B cell (primary cell): ENCODE results near the gene HS6ST3. TPM values are rescaled to one million over a fixed set of nuclear protein-coding genes. Genes with fewer than 3 reads are reported as not detected.

Source experiments
- ATAC-seq: fragments of 200-7000 bp; cut with Tn5 transposase; one replicate; pipeline ENCODE4 v1.10.0; 2021; ENCODE audit warnings: low read depth, mild to moderate bottlenecking, moderate number of reproducible peaks, moderate library complexity
- CTCF ChIA-PET: fragments of 350-600 bp; sonication (Branson Sonifier 250); formaldehyde crosslinking; loops from one replicate; lab custom pipeline; 2021; ENCODE audit warnings: antibody characterized with exemption, inconsistent platforms; lab: Charles Lee
- POLR2A ChIA-PET: fragments of 350-600 bp; sonication (Branson Sonifier 250); formaldehyde crosslinking; loops from one replicate; lab custom pipeline; 2021; ENCODE audit warnings: antibody characterized with exemption; lab: Charles Lee
- DNase-seq: peaks from one replicate; pipeline ENCODE4 v3.0.0; 2013
- H2AFZ ChIP-seq: 2 replicates; pipeline ENCODE4 v1.6.1; 2012; ENCODE audit warnings: mild to moderate bottlenecking, low read depth, low read length; ENCODE audit not compliant: insufficient read depth, poor library complexity, severe bottlenecking
- H3K27ac ChIP-seq, 2 donors: 1 replicate in 1 of 2; 2 replicates in 1 of 2; pipeline ENCODE4 v1.5.1; 2012 to 2013; ENCODE audit warnings: low read length in 2 of 2, mild to moderate bottlenecking in 2 of 2, moderate library complexity in 1 of 2
- H3K27me3 ChIP-seq, 4 experiments: fragments of 200-600 bp in 1 of 4; sonication (generic) in 1 of 4; replicated peaks in 1 of 4; 1 replicate in 2 of 4; 2 replicates in 2 of 4; pipeline versions ENCODE4 v1.6.1 to v1.7.0; 2013 to 2016; ENCODE audit warnings: low read length in 3 of 4, mild to moderate bottlenecking in 2 of 4, mixed read lengths in 1 of 4, moderate library complexity in 1 of 4; ENCODE audit not compliant: insufficient read depth in 4 of 4, control insufficient read depth in 3 of 4; ENCODE audit errors: control extremely low read depth in 1 of 4
- H3K36me3 ChIP-seq, 2 experiments: replicated peaks in 1 of 2; 1 replicate in 1 of 2; 2 replicates in 1 of 2; pipeline versions ENCODE4 v1.6.1 to v1.7.1; 2013; ENCODE audit warnings: low read length in 1 of 2; ENCODE audit not compliant: insufficient read depth in 2 of 2, control insufficient read depth in 1 of 2; ENCODE audit errors: control extremely low read depth in 1 of 2, extremely low read depth in 1 of 2
- H3K4me1 ChIP-seq, 2 donors: fragments of 200-600 bp in 1 of 2; sonication (generic) in 1 of 2; 1 replicate in 1 of 2; 2 replicates in 1 of 2; pipeline versions ENCODE4 v1.5.1 to v1.6.1; 2013 to 2017; ENCODE audit warnings: low read length in 2 of 2; ENCODE audit not compliant: control insufficient read depth in 2 of 2, insufficient read depth in 2 of 2
- H3K4me2 ChIP-seq: replicated peaks from 2 replicates; pipeline ENCODE3; 2012; ENCODE audit warnings: mild to moderate bottlenecking, low read depth, low read length; ENCODE audit not compliant: poor library complexity, severe bottlenecking
- H3K4me3 ChIP-seq, 5 experiments: fragments of 200-600 bp in 1 of 5; sonication (generic) in 1 of 5; 1 replicate in 3 of 5; 2 replicates in 2 of 5; pipeline versions ENCODE4 v1.5.1 to v1.7.0; 2011 to 2016; ENCODE audit warnings: low read length in 4 of 5, mild to moderate bottlenecking in 4 of 5, low read depth in 2 of 5, control low read depth in 1 of 5, moderate library complexity in 1 of 5; ENCODE audit not compliant: insufficient read depth in 1 of 5; ENCODE audit errors: control extremely low read depth in 1 of 5, extremely low read depth in 1 of 5
- H3K79me2 ChIP-seq: fragments of 200-600 bp; sonication (generic); one replicate; pipeline ENCODE4 v1.6.0; 2016; ENCODE audit warnings: low read length; ENCODE audit not compliant: control insufficient read depth, insufficient read depth
- H3K9ac ChIP-seq: fragments of 200-600 bp; sonication (generic); 2 replicates; pipeline ENCODE4 v1.6.1; 2017; ENCODE audit warnings: mild to moderate bottlenecking, low read length, moderate library complexity
- H3K9me3 ChIP-seq, 3 donors: one replicate each; pipeline versions ENCODE4 v1.6.1 to v1.7.1; 2013; ENCODE audit warnings: low read length in 2 of 3; ENCODE audit not compliant: control insufficient read depth in 2 of 3, insufficient read depth in 1 of 3; ENCODE audit errors: control extremely low read depth in 1 of 3
- H4K20me1 ChIP-seq: 2 replicates; pipeline ENCODE4 v1.6.0; 2012; ENCODE audit warnings: mild to moderate bottlenecking, low read length; ENCODE audit not compliant: insufficient read depth, control insufficient read depth, poor library complexity, severe bottlenecking
- H3K27ac Mint-ChIP-seq: one replicate; pipeline ENCODE4 v1.8.0; 2021; ENCODE audit warnings: mixed read lengths
- H3K27me3 Mint-ChIP-seq: one replicate; pipeline ENCODE4 v1.8.0; 2021; ENCODE audit warnings: mixed read lengths
- H3K4me1 Mint-ChIP-seq: one replicate; pipeline ENCODE4 v1.8.0; 2021; ENCODE audit warnings: mixed read lengths
- H3K4me3 Mint-ChIP-seq: one replicate; pipeline ENCODE4 v1.8.0; 2021; ENCODE audit warnings: mixed read lengths
- H3K9me3 Mint-ChIP-seq: one replicate; pipeline ENCODE4 v1.8.0; 2022; ENCODE audit warnings: mixed read lengths; ENCODE audit not compliant: insufficient read depth
- EZH2 ChIP-seq: IDR thresholded peaks from 2 replicates; pipeline ENCODE4 v1.6.1; 2012; ENCODE audit warnings: borderline replicate concordance, low read depth, mild to moderate bottlenecking, moderate library complexity, low read length; ENCODE audit not compliant: insufficient read depth, poor library complexity, severe bottlenecking
- WGBS: methylation state at CpG from one replicate; pipeline ENCODE4 v1.1.5; 2013; ENCODE audit warnings: missing lambda C conversion rate; ENCODE audit not compliant: insufficient coverage; 5-methylcytosine and 5-hydroxymethylcytosine counted together
- intact Hi-C: fragments of 100-400 bp; cut with micrococcal nuclease; formaldehyde crosslinking; loops from one replicate; pipeline ENCODE4 v1.10.0; 2022
- polyA plus RNA-seq: library from polyadenylated mRNA; depleted of rRNA; stranded (reverse); fragments of >200 nt; gene quantifications from 2 replicates; pipeline ENCODE4 v1.2.3, GENCODE V29; 2012
- total RNA-seq, 2 donors: library from RNA; stranded (reverse); fragments of 120-200 nt in 1 of 2; gene quantifications; 1 replicate in 1 of 2; 2 replicates in 1 of 2; pipeline versions ENCODE4 v1.2.3 to v1.2.4, GENCODE V29; 2013 to 2022
- TF ChIP-seq, protein P1 (sequence below): fragments of 200-600 bp; IDR thresholded peaks from one replicate; pipeline ENCODE4 v1.8.0; 2022; ENCODE audit warnings: antibody characterized with exemption, mild to moderate bottlenecking

The HS6ST3 gene
- total and polyA plus RNA-seq, 2 donors (not counting 1 experiment from before 2014, with no cell fraction given) = not detected

DNA sequence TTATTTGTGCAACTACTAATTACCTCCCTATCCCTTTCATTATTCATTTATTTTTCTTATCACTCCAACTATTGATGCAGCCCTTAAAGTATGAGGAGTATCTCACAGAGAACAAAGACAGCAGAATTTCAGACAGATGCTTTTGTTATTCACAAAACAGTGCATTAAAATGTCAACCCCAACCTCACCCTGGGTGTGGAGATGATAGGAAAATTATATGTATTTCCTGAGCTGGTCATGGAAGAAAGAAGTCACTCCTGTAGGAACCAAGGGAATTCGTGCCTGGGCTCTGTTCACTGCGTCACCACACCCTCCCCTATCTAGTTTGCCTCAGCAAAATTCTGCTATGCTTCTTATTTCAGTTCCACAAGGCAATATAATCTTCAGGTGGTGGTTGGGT lies 588.9 kb downstream of the HS6ST3 start:
- H4K20me1 ChIP-seq = no peaks in the 10 kb centered on the region
- Mint-ChIP-seq H3K4me1 (no peaks in the 10 kb centered on the region), H3K27ac (no peak overlapping the region), H3K9me3 (no peaks in the 10 kb centered on the region), H3K4me3 (no peak overlapping the region), H3K27me3 (no peaks in the 10 kb centered on the region)
- no peak for ATAC-seq
- H3K27me3 ChIP-seq = no peaks in the 10 kb centered on the region
- H3K36me3 ChIP-seq = no peaks in the 10 kb centered on the region
- TF ChIP-seq, protein P1, sequence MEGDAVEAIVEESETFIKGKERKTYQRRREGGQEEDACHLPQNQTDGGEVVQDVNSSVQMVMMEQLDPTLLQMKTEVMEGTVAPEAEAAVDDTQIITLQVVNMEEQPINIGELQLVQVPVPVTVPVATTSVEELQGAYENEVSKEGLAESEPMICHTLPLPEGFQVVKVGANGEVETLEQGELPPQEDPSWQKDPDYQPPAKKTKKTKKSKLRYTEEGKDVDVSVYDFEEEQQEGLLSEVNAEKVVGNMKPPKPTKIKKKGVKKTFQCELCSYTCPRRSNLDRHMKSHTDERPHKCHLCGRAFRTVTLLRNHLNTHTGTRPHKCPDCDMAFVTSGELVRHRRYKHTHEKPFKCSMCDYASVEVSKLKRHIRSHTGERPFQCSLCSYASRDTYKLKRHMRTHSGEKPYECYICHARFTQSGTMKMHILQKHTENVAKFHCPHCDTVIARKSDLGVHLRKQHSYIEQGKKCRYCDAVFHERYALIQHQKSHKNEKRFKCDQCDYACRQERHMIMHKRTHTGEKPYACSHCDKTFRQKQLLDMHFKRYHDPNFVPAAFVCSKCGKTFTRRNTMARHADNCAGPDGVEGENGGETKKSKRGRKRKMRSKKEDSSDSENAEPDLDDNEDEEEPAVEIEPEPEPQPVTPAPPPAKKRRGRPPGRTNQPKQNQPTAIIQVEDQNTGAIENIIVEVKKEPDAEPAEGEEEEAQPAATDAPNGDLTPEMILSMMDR = no peak
- TF ChIP-seq EZH2 = no peak
- intact Hi-C loops = no loop called here
- no peak for DNase-seq
- H3K4me3 ChIP-seq = no peak overlapping the region
- ChIA-PET CTCF (no interaction called here), POLR2A (no interaction called here)
- no peaks in the 10 kb centered on the region for H3K4me1 ChIP-seq
- no peaks in the 10 kb centered on the region for H3K79me2 ChIP-seq
- no peak overlapping the region for H3K9ac ChIP-seq
- H3K27ac ChIP-seq = no peak overlapping the region
- WGBS = no CpG with 5 or more reads among the region's 2 CpGs
- H3K9me3 ChIP-seq = peaks cover 0 to 3% (median 0%) of the 10 kb centered on the region in 3 donors
- no peak overlapping the region for H3K4me2 ChIP-seq
- H2AFZ ChIP-seq = no peak overlapping the region

DNA sequence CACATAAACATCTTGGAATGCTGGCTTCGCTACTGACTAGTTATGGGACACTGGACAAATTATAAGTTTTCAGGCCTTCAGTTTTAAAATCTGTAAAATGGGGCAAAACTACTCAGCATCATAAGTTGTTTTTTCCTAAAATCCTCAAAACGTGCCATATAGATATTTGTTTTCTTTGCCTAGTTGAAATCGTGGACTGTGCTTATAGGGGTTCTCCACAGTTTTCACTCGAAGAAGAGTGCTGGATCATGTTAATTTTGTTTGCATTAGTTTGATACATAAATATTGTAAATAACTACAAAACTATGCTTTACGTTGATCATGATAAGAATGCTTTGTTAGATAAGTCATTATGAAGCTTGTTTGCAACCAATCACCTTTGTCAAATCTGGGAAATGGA lies 591.0 kb downstream of the HS6ST3 start:
- H3K4me3 ChIP-seq = no peak overlapping the region
- CTCF ChIA-PET = no interaction called here
- POLR2A ChIA-PET = no interaction called here
- H4K20me1 ChIP-seq = no peaks in the 10 kb centered on the region
- Mint-ChIP-seq H3K4me3 (no peak overlapping the region), H3K27ac (no peak overlapping the region), H3K9me3 (no peaks in the 10 kb centered on the region), H3K4me1 (no peaks in the 10 kb centered on the region), H3K27me3 (no peaks in the 10 kb centered on the region)
- no peaks in the 10 kb centered on the region for H3K4me1 ChIP-seq
- H3K36me3 ChIP-seq = no peaks in the 10 kb centered on the region
- TF ChIP-seq, protein P1 = no peak
- TF ChIP-seq EZH2 = no peak
- ATAC-seq = no peak
- WGBS = no CpG with 5 or more reads among the region's 5 CpGs
- no peaks in the 10 kb centered on the region for H3K27me3 ChIP-seq
- H3K9ac ChIP-seq = no peak overlapping the region
- H3K27ac ChIP-seq = no peak overlapping the region
- no peaks in the 10 kb centered on the region for H3K79me2 ChIP-seq
- no peak for DNase-seq
- H2AFZ ChIP-seq = no peak overlapping the region
- intact Hi-C loops = no loop called here
- peaks cover 0 to 3% (median 0%) of the 10 kb centered on the region in 3 donors for H3K9me3 ChIP-seq
- H3K4me2 ChIP-seq = no peak overlapping the region
